ENCODE measurements around the gene ZYX. TPM values are rescaled to one million over a fixed set of nuclear protein-coding genes. Genes with fewer than 3 reads are reported as not detected.

ZYX gene
- total RNA-seq, 1 experiment from 2014 or later: 179 TPM

GRCh38 chr7:143396625-143397556 is 15.7 kb downstream of the ZYX start (continued):
- TF ChIP-seq ATF2 (CRISPR knock-in tag; IDR thresholded peaks at IDR 0.05; ENCODE audit: borderline replicate concordance, low read depth) (no peak), NR2C2 (CRISPR knock-in tag; IDR thresholded peaks at IDR 0.05) (no peak), ZMAT4 (CRISPR knock-in tag; IDR thresholded peaks at IDR 0.05) (no peak), ZNF512 (CRISPR knock-in tag; IDR thresholded peaks at IDR 0.05; ENCODE audit: borderline replicate concordance) (no peak), SOX15 (CRISPR knock-in tag; IDR thresholded peaks at IDR 0.05) (no peak), MXD4 (CRISPR knock-in tag; IDR thresholded peaks at IDR 0.05; ENCODE audit: borderline replicate concordance) (no peak), ZNF317 (CRISPR knock-in tag; IDR thresholded peaks at IDR 0.05; ENCODE audit: borderline replicate concordance, low read depth) (no peak), ZNF671 (CRISPR knock-in tag; IDR thresholded peaks at IDR 0.05) (no peak), ZBTB21 (CRISPR knock-in tag; IDR thresholded peaks at IDR 0.05; ENCODE audit: borderline replicate concordance) (no peak)

GRCh38 chr7:143397710-143398530 is 16.8 kb downstream of the ZYX start:
- Mint-ChIP-seq H3K27me3 (ENCODE audit: low read depth) (no peaks in the 10 kb centered on the region), H3K4me3 (no peak overlapping the region), H3K9me3 (no peaks in the 10 kb centered on the region), H3K36me3 (peaks cover 94% of the 10 kb centered on the region), H3K4me1 (no peaks in the 10 kb centered on the region; the same call in 1 of the 2 replicates), H3K27ac (no peak overlapping the region)
- TF ChIP-seq E2F5 (CRISPR knock-in tag; IDR thresholded peaks at IDR 0.05) (no peak), PRDM15 (CRISPR knock-in tag; IDR thresholded peaks at IDR 0.05) (no peak), RELA (CRISPR knock-in tag; IDR thresholded peaks at IDR 0.05; ENCODE audit: borderline replicate concordance) (no peak), NFE2L1 (CRISPR knock-in tag; IDR thresholded peaks at IDR 0.05) (no peak), ZNF281 (CRISPR knock-in tag; IDR thresholded peaks at IDR 0.05) (no peak), MLX (CRISPR knock-in tag; IDR thresholded peaks at IDR 0.05) (no peak), ZNF317 (CRISPR knock-in tag; IDR thresholded peaks at IDR 0.05; ENCODE audit: borderline replicate concordance, low read depth) (no peak)
- CTCF ChIA-PET: interaction anchor here (0.8 to 1.5 kb wide), 3 partner anchors 10 to 18 kb away, joined by 3 to 6 read pairs (median 3); no protein-coding TSS in a partner anchor
- ATAC-seq (no peak), DNase-seq (ENCODE audit: low spot score) (no peak)
- POLR2A ChIA-PET: no interaction called here

Data from WTC11 (cell line).